ENCODE measurements around the gene TSPAN5.
A peak's percentile ranks its signal among the peaks of the same experiment; 100 is the strongest.

Gene TSPAN5

DNA sequence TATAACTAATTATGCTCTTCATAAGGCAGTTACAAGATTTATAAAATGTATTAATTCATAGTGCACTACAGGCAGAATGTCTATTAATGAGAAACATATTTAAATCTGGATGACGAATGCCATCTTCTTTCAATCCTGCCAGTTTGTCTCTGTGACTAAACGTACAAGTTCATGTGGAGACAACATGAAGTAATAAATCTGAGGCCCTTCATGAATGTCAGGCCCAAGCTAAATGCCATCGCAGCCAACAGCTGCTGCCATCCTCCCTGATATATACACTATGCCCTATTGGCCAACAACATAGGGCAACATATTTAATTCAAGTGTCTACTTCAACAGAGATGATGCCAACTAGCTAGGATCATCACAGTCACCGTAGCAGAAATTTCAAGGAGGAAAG is 43.7 kb downstream of the TSPAN5 start:
- no peak for DNase-seq

GRCh38 chr4:98614094-98614493 is 44.3 kb downstream of the TSPAN5 start:
- no peak for DNase-seq

- no peak for DNase-seq
Observed at GRCh38 chr4:98613453-98614075, 44.8 kb downstream of the TSPAN5 start.

DNA sequence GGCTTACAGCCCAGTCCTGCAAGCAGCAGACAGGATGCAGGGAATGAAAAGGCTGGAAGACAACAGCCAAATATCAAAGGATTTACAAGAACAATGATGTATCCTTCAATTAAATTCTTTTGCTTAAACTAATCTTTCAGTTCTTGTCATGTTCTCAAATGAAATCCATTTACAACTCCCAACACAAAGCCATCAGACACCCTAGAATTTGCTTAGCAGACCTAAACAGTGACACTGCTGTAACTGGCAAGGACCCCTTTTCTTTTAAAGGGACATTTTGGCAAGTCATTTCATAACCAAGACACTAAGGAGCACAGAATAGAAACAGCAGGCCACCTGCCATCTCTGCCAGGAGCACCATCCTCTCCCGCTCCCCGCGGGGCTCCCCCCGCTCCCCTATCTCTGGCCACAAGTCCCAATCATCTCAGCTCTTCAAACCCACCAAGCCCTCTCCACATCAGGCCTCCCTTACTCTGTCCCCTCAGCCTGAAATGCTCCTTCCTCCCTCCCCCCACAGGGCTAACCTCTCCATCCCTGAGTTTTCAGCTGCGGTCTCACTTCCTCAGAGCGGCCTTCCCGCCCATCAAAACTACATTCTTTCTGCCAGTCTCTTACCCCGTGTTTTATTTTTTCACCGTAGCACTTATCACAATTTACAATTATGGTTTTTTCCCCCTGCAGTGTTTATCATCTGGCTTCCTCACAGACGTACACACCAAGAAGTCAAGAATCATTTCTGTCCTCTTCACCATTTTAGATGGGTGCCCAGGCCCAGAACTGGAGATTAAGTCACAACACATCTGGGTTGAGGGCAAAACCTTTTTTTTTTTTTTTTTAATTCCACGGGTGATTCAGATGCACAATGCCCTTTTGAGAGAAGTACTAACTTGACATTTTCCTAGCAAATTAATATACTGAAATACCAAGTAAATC is 45.8 kb downstream of the TSPAN5 start:
- DNase-seq = no peak

DNA sequence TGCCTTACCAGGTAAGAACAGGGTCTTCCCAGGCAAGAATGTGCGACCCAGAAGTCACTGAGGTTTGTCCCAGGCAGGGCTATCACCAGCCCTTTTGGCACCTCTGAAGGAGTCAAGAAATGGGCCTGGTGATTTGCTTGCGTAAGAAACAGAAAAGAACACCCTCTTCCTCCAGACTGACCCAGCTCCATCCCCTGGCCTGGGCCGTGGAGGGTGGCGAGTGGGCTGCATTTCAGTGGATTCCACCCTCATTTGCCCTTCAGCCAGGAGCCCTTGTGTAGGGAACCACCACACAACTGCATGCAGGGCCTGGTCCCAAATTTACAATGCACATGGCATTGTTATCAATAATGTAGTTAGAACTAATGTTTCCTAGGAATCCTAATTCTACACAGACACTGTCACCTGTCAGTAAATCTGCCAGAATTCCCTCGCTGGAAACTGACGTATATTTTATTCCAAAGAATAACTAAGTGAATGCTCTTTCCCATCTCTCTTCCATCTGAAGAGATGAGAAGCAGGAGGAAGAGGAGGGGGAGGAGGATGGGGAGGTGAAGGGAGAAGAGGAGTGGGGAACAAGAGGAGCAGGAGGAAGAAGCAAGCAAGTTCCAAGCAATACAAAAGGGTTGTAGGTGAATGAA is 46.6 kb downstream of the TSPAN5 start:
- DNase-seq = no peak

DNA sequence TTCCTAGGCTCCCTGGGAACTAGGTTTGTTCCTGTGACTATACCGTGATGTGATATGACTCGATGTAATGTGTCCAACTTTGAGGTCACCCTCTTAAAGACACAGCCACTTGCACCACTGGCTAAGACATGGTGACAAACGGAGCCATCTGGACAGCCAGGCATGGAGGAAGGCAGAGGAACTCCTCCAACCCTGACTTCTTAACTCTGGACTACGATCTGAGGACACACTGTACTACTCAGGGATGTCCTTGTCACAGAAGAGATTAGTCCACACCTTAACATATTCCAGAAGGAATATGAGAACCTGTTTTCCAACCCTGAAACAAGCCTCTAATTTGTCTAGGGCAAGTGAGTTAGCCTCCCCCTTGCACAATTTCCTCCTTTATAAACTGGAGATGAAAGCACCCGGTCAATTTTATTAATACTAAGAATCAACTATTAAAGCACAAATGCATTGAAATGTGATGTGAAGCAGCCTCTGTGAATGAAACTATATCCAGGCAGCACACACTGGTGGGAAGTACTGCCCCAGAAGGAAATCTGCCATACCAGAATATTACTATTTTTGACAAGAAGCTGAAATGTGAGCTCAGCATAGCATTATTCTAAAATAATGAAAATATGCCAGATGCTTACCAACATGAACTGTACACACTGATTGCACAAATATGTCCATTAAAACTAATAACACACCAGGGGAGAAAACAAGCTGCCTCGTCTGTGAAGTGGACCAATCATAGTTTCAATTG is 47.3 kb downstream of the TSPAN5 start:
- no peak for DNase-seq

- no peak for DNase-seq
Observed at GRCh38 chr4:98610431-98610830, 48.0 kb downstream of the TSPAN5 start.

- DNase-seq = no peak
Observed at GRCh38 chr4:98609934-98610333, 48.5 kb downstream of the TSPAN5 start.

DNA sequence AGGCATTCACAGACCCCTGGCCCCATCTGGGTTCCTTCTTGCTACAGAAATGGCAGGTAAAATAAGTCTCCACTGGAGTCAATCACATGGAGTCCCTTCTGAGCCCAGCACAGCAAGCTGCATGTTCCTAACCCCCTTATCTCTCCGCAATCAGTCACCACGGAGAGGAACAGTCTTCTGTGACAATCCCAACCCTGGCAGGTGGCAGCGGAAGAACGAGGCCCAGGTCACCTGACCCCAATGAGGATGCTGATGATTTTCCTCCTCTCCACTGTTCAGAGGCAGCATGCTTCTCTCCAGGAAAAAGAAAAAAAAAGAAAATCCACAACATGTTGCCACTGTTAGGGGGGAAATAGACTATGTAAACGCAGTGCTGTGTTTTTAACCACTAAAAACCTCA is 50.1 kb downstream of the TSPAN5 start:
- DNase-seq = no peak

DNA sequence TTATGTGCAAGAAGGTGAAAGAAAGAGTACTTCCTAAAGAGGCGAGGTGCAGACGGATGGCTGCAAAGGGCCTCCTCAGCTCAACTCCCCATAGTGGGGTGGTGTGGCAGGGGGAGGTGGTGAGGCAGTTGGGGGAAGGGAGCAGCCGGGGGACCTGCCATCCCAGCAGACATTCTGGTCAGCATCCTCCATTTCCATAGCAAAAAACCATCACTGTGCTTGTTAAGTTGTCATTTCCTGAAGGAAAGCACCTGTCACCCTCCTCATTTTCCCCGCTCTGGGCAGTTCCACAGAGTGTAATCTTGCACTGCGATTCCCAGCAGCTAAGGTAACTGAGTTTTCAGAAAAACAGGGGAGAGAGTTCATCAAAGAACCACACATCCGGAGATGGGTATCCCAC is 51.5 kb downstream of the TSPAN5 start:
- no peak for DNase-seq

DNA sequence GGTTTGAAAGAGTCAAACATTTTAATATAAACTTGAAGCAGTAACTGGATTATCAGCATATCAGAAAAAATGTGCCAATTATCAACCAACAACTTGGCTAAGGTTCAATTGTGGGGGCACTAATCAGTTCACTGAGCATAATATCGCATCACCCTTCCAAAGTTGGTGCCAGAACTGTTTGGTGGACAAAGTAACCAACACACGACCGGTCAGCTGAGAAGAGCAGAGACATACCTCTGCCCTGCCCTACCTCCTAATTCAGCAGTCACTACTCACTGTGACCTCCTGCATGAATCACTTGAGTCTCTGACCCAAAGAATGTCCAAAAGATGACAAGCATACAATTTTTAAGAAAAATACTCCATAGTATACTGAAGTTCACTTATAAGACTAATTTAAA is 53.2 kb downstream of the TSPAN5 start:
- DNase-seq = no peak

GRCh38 chr4:98604723-98605122 is 53.7 kb downstream of the TSPAN5 start:
- no peak for DNase-seq

GRCh38 chr4:98603683-98604521 is 54.5 kb downstream of the TSPAN5 start:
- DNase-seq = no peak

DNA sequence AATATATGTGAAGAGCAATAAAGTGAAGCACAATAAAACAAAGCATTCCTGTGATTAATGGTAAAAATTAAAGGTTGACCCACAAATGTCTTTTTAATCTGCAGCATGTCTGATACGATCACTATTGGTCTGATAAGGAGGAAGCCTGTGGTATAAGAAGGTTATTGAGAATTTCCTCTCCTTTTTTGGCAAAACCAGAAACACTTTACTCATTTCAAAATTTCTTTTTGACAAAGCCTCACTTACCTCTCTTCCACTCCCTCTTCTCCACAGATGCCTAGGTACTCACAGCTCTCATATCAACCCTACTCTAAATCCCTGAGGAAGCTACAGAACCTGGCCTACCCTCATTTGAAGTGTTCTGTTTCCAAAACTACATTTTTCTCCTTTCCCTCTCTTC is 56.1 kb downstream of the TSPAN5 start:
- no peak for DNase-seq

- DNase-seq = peak; percentile 19
Observed at GRCh38 chr4:98601708-98602107, 56.7 kb downstream of the TSPAN5 start.

DNA sequence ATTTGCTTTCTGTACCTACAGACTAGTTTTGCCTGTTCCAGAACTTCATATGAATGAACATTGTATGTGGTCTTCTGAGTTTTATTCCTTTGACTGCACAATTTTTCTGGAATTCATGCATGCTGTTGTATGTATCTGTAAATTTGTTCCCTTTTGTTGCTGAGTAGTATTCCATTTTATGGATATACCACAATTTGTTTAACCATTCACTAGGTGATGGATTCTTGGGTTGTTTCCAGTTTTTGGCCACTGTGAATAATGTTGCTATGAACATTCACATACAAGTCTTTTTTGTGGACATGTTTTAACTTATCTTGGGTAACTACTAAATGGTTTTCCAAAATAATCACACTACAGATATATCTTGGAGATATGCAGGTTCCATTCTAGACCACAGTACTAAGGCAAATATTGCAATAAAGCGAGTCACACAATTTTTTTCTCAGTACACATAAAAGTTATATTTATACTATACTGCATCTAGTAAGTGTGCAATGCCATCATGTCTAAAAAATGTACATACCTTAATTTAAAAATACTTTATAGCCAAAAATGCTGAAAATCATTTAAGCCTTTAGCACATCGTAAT is 58.7 kb downstream of the TSPAN5 start:
- DNase-seq = no peak

DNA sequence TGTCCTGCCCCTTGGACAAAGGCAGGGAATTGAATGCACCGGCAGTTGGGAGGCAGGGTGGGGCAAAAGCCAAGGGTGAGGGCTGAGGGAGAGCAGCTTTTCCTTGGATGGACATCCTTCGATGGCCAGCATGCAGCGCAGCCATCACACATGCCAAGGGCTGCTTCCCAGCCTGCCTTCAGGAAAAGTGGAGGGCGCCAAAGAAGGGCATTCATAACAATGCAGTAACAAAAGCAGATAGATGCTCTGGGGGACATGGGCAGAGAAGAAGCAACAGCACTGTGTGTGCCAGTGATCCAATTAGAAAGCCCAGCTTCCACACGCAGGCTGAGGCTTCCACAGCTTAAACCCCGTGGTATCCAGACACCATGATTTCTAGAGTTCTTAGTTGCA is 71.5 kb downstream of the TSPAN5 start:
- no peak for DNase-seq

DNA sequence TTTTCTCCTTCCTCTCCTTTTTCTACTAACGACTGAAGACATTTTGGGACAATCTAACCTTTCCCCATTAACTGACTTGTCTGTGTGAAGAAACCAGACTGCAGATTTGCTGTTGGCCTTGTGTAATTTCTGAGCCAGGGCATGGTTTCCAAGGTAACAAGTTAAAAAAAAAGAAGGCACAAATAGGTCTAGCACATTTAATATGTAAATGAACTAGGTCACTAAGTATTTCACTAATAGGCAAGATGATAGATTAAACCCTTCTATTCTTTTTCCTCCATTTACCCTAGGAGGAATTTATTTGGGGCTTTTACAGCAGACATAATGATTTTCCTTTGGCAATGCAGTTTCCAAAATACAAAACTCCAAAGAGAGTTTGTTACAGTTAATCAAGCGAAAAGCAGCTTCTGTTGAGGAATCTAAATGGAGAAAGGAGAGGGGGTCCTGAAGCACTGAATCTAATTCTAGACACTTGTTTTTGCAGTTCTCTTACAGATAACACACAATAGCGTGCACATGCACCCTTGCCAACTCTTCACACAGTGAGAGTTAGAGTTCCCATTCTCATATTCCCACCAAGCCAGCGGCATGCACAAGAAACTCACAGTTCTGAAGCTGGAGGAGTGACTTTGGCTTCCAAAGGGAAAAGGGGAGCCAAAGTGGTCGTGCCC is 72.0 kb downstream of the TSPAN5 start:
- no peak for DNase-seq

DNA sequence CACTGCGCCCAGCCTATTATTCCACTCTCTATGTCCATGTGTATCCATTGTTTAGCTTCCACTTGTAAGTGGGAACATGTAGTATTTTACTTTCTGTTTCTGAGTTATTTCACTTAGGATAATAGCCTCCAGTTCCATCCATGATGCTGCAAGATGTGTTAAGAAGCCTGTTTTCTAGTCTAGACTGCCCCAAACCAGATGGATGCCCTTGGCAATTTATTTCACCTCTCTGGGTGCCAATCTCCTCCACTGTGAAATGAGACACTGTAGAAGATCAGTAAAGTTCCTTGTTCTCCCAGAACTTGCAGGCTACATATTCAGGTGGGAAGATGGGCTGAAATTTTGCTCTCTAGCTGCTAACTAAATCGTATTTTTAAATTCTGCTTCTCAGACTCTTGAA is 72.8 kb downstream of the TSPAN5 start:
- DNase-seq = no peak

- no peak for DNase-seq
Observed at GRCh38 chr4:98584265-98584664, 74.1 kb downstream of the TSPAN5 start.

DNA sequence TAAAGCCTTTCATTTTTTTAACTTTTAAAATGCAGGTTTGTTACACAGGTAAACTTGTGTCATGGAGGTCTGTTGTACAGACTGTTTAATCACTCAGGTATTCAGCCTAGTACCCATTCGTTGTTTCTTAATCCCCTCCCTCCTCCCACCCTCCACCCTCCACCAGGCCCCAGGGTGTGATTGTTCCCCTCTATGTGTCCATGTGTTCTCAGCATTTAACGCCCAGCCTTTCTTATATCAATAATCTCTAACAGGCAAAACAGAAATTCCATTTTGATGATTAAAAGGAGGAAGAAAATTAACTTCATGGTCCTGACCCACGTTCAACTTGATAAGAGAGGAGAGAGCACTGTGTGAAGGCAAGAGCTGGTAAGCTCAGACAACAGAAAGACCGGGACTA is 75.1 kb downstream of the TSPAN5 start:
- no peak for DNase-seq

Data from stimulated activated naive CD4-positive, alpha-beta T cell treated with Interleukin-2 at 50 U/mL for 16 hours (primary cell).